Uterus (tissue), 2 donors: Measurements from ENCODE around the gene TUFT1.

Experiments used
- POLR2A ChIP-seq, 2 donors: fragments of 450-650 bp; IDR thresholded peaks; one replicate each; pipeline ENCODE4 v1.6.1; 2016; ENCODE audit warnings: antibody characterized with exemption in 2 of 2, mild to moderate bottlenecking in 1 of 2, moderate library complexity in 1 of 2
- TF ChIP-seq, protein P1 (sequence below), 4 experiments: fragments of 200-600 bp in 2 of 4; fragments of 450-650 bp in 2 of 4; sonication (generic) in 2 of 4; IDR thresholded peaks; one replicate each; pipeline ENCODE4 v1.5.1; 2016 to 2019; ENCODE audit warnings: antibody characterized with exemption in 4 of 4, mild to moderate bottlenecking in 2 of 4, moderate library complexity in 1 of 4

DNA sequence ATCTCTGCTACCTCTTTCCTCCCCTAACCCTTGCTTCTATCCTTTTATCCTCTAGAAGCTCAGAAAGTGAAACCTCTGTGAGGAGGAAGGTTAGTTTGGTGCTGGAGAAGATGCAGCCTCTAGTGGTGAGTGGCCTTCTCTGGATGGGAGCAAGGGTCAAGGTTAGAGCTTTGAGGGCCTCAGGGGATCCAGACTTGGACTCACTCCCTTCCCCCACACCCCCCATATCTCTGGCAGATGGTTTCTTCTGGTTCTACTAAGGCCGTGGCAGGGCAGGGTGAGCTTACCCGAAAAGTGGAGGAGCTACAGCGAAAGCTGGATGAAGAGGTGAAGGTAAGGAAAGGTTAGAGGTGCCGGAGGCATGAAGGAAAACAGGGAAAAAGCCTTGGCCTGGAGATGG, 19.8 kb upstream of the TUFT1 start:
- TF ChIP-seq, protein P1, sequence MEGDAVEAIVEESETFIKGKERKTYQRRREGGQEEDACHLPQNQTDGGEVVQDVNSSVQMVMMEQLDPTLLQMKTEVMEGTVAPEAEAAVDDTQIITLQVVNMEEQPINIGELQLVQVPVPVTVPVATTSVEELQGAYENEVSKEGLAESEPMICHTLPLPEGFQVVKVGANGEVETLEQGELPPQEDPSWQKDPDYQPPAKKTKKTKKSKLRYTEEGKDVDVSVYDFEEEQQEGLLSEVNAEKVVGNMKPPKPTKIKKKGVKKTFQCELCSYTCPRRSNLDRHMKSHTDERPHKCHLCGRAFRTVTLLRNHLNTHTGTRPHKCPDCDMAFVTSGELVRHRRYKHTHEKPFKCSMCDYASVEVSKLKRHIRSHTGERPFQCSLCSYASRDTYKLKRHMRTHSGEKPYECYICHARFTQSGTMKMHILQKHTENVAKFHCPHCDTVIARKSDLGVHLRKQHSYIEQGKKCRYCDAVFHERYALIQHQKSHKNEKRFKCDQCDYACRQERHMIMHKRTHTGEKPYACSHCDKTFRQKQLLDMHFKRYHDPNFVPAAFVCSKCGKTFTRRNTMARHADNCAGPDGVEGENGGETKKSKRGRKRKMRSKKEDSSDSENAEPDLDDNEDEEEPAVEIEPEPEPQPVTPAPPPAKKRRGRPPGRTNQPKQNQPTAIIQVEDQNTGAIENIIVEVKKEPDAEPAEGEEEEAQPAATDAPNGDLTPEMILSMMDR (IDR thresholded peaks at IDR 0.05) = no peak
- no peak for TF ChIP-seq POLR2A (IDR thresholded peaks at IDR 0.05)
